Activated naive CD4-positive, alpha-beta T cell treated with anti-CD3 and anti-CD28 coated beads, Interleukin-2, amount 50 U/mL, for 24 hours (primary cell): Measurements from ENCODE around the gene ACBD6.
"Not testable (repeated sequence)": the region's sequence is repeated elsewhere in the genome, so short reads cannot be mapped to it uniquely, and the experiment has no call there.

ENCODE experiments used
- H3K27ac Mint-ChIP-seq: one replicate; pipeline ENCODE4 v1.8.0; 2021; ENCODE audit warnings: mild to moderate bottlenecking, mixed read lengths
- H3K27me3 Mint-ChIP-seq: one replicate; pipeline ENCODE4 v1.8.0; 2021; ENCODE audit warnings: mixed read lengths
- H3K36me3 Mint-ChIP-seq: one replicate; pipeline ENCODE4 v1.8.0; 2021; ENCODE audit warnings: mixed read lengths
- H3K4me1 Mint-ChIP-seq: one replicate; pipeline ENCODE4 v1.8.0; 2021; ENCODE audit warnings: mixed read lengths
- H3K4me3 Mint-ChIP-seq: one replicate; pipeline ENCODE4 v1.8.0; 2021; ENCODE audit warnings: mild to moderate bottlenecking, mixed read lengths
- H3K9me3 Mint-ChIP-seq: one replicate; pipeline ENCODE4 v1.8.0; 2021; ENCODE audit warnings: mixed read lengths

ACBD6 gene

DNA sequence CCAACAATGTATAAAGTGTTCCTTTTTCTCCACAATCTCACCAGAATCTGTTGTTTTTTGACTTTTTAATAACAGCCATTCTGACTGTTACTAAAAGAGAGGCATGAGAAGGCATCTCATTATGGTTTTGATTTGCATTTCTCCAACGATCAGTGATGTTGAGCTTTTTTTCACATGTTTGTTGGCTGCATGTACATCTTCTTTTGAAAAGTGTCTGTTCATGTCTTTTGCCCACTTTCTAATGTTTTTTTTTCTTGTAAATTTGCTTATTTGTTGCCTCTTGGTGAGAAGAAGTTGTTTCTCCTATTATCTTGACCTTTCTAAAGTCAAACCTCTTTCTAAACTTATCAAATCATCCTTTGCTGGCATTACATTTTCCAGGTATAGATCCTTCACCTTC is 80.8 kb downstream of the ACBD6 start:
- H3K9me3 Mint-ChIP-seq: peaks cover 5% of the 10 kb centered on the region
- H3K4me1 Mint-ChIP-seq: peaks cover 3% of the 10 kb centered on the region
- H3K27me3 Mint-ChIP-seq: no peaks in the 10 kb centered on the region
- peaks cover 39% of the 10 kb centered on the region for H3K36me3 Mint-ChIP-seq
- H3K27ac Mint-ChIP-seq: no peak overlapping the region
- no peak overlapping the region for H3K4me3 Mint-ChIP-seq

DNA sequence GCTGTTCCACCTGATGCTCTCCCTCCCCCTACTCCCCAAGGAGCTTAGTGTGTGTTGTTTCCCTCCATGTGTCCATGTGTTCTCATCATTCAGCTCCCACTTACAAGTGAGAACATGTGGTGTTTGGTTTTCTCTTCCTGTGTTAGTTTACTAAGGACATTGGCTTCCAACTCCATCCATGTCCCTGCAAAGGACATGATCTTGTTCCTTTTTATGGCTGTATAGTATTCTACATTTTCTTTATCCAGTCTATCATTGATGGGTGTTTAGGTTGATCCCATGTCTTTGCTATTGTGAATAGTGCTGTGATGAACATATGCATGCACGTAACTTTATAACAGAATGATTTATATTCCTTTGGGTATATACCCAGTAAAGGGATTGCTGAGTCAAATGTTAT is 81.2 kb downstream of the ACBD6 start:
- H3K9me3 Mint-ChIP-seq, H3K4me1 Mint-ChIP-seq, H3K27me3 Mint-ChIP-seq, H3K4me3 Mint-ChIP-seq, H3K27ac Mint-ChIP-seq: not testable (repeated sequence)
- peaks cover 41% of the 10 kb centered on the region for H3K36me3 Mint-ChIP-seq

DNA sequence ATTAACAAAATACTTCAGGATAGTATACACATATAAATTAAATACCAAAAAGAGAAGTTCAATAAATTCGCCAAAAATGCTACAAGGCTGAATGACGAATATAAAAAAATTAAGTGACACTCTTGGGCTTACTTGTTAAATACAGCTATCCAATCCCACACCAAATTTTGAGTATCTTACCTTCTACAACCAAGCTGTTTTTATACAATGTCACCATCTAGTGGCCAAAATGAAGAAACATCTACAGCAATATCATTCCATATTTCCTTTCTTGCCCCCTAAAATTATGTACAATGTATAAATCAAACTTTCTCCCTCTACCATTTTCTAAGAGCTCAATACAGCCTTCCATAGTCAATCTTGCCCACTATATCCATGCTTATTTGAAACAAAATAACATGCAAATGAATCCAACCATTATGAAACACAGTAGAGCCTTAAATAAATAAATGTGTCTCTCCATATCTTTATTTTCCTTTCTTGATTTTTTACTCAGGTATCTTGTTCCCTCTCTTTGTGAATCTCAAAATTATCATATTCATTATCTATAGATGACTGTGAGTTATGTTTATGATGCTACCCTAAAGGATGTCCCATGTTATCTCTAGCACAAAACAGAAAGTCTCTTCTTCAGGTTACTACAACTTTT is 86.3 kb downstream of the ACBD6 start:
- no peak overlapping the region for H3K4me3 Mint-ChIP-seq
- no peaks in the 10 kb centered on the region for H3K27me3 Mint-ChIP-seq

DNA sequence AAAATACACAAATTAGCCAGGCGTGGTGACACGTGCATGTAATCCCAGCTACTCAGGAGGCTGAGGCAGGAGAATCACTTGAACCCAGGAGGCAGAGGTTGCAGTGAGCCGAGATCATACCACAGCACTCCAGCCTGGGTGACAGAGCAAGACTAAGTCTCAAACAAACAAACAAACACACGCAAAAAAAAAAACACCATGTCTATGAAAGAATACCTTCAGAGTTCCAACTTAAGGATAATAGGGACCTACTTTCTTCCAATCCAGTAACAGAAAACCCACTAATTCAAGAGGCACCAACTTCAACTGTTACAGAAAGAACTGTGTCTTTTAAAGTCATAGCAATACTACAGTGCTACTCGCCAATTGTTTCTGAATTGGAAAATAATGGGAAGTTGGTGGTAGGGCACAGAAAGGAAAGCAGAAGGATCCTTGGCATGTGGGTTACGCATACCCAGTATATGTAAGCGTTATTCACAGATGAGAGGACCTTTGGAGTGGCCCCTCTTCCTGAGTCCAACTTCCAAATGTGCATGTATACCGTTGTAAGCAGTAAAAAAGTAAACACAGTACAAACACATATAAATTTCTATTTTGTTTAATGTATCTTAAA is 87.0 kb downstream of the ACBD6 start:
- H3K27me3 Mint-ChIP-seq: no peaks in the 10 kb centered on the region
- H3K4me3 Mint-ChIP-seq: no peak overlapping the region
- H3K36me3 Mint-ChIP-seq: peaks cover 34% of the 10 kb centered on the region
- H3K4me1 Mint-ChIP-seq: peaks cover 4% of the 10 kb centered on the region
- H3K9me3 Mint-ChIP-seq: peaks cover 12% of the 10 kb centered on the region
- H3K27ac Mint-ChIP-seq: no peak overlapping the region

More for the DNA sequence above, 86.3 kb downstream of the ACBD6 start:
- H3K36me3 Mint-ChIP-seq: peaks cover 34% of the 10 kb centered on the region
- no peaks in the 10 kb centered on the region for H3K4me1 Mint-ChIP-seq
- H3K27ac Mint-ChIP-seq: no peak overlapping the region
- peaks cover 12% of the 10 kb centered on the region for H3K9me3 Mint-ChIP-seq

DNA sequence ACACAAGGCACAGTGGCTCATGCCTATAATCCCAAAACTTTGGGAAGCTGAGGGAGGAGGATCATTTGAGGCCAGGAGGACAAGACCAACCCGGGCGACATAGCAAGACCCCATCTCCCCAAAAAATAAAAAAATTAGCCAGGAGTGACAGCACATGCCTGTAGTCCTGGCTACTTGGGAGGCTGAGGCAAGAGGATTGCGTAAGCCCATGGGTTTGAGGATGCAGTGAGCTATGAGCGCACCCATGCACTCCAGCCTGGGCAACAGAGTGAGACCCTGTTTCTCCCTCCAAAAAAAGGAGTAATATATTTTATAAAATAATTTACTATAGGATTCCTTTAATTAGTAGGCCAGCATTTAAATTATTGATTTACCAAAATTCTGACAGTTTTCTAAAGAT is 89.8 kb downstream of the ACBD6 start:
- peaks cover 34% of the 10 kb centered on the region for H3K36me3 Mint-ChIP-seq
- no peak overlapping the region for H3K4me3 Mint-ChIP-seq
- H3K4me1 Mint-ChIP-seq: peaks cover 5% of the 10 kb centered on the region
- H3K27ac Mint-ChIP-seq: no peak overlapping the region
- H3K9me3 Mint-ChIP-seq: peaks cover 6% of the 10 kb centered on the region
- H3K27me3 Mint-ChIP-seq: no peaks in the 10 kb centered on the region

DNA sequence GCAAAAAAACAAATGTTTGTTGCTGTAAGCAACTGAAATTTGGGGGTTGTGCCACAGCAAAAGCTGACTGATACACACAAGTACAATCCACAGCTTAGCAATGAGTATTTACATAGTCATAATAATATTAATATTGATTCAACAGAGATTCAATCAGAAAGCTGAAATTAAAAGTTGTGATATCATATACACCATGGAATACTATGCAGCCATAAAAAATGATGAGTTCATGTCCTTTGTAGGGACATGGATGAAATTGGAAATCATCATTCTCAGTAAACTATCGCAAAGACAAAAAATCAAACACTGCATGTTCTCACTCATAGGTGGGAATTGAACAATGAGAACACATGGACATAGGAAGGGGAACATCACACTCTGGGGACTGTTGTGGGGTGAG is 94.2 kb downstream of the ACBD6 start:
- not testable (repeated sequence) for H3K9me3 Mint-ChIP-seq, H3K27me3 Mint-ChIP-seq, H3K27ac Mint-ChIP-seq, H3K4me3 Mint-ChIP-seq
- peaks cover 39% of the 10 kb centered on the region for H3K36me3 Mint-ChIP-seq
- H3K4me1 Mint-ChIP-seq: peaks cover 22% of the 10 kb centered on the region

DNA sequence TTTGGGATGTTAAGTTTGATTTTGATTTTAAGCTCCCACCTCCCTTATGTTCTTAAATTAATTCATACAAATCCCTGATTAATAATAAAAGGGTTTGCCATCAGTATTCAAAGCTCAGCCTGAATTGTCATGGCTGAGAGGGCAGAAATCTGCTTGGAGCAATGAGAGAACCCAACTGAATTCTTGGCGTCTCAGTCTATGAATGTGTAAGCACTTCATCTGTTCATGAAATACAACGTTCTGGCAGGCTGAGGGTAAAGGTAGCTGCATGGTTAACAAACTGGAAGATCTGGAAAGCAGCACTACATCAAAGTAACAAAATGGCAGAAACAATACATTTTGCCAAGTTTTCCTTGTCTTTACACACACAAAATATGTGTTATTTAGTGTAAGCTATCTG is 95.3 kb downstream of the ACBD6 start:
- H3K4me3 Mint-ChIP-seq: no peak overlapping the region
- peaks cover 42% of the 10 kb centered on the region for H3K36me3 Mint-ChIP-seq
- H3K27ac Mint-ChIP-seq: no peak overlapping the region
- H3K9me3 Mint-ChIP-seq: no peaks in the 10 kb centered on the region
- no peaks in the 10 kb centered on the region for H3K27me3 Mint-ChIP-seq
- peaks cover 25% of the 10 kb centered on the region for H3K4me1 Mint-ChIP-seq

DNA sequence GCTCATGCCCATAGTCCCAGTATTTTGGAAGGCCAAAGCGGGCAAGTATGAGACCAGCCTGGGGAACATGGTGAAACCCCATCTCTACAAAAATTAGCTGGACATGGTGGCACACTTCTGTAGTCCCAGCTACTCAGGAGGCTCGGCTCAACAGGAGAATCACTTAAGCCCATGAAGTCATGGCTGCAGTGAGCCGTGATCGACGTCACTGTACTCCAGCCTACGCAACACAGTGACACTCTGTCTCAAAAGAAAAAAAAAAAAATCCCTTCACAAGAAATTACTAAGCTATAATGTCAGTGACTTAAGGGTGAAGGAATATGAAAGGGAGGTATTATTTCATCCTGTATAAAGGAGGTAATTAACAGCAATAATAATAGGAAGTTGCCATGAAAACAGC is 99.8 kb downstream of the ACBD6 start:
- Mint-ChIP-seq H3K27me3 (no peaks in the 10 kb centered on the region), H3K4me3 (no peak overlapping the region), H3K27ac (no peak overlapping the region), H3K9me3 (no peaks in the 10 kb centered on the region), H3K36me3 (peaks cover 28% of the 10 kb centered on the region), H3K4me1 (peaks cover 23% of the 10 kb centered on the region)

DNA sequence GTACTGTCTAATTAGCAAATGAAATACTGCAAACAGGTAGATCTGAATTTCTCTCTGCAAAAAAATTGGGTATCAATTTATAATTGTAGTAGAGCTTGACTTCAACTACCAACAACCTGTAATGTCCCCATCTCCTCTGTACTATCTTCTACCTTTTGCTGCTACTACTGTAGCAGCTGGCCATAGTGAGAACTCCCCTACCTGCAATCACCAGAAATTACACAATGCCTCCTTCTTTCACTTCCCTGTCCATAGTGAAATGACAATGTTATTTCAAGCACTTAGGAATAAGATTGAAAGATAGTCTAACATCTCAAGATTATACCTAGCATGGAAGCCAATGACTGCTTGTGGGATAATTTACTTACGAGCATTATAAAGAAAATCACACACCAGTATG is 100.4 kb downstream of the ACBD6 start:
- Mint-ChIP-seq H3K9me3 (peaks cover 4% of the 10 kb centered on the region), H3K4me1 (peaks cover 17% of the 10 kb centered on the region), H3K27ac (no peak overlapping the region), H3K4me3 (no peak overlapping the region), H3K36me3 (peaks cover 30% of the 10 kb centered on the region), H3K27me3 (no peaks in the 10 kb centered on the region)

DNA sequence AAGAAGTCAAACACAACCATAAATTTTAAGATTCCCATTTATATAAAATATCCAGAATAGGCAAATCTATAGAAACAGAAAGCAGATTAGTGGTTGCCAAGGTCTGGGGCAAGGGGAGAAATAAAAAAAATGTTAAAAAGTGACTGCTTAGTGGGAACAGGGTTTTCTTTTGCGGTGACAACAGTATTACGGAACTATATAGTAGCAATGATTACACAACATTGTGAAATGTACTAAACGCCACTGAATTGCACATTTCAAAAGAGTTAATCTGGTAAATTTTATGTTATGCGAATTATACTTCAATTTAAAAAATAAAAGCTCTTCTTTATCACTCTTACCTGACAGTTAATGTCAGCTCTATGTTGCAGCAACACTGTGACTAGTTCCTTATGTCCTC is 105.2 kb downstream of the ACBD6 start:
- peaks cover 16% of the 10 kb centered on the region for H3K4me1 Mint-ChIP-seq
- no peak overlapping the region for H3K27ac Mint-ChIP-seq
- peaks cover 45% of the 10 kb centered on the region for H3K36me3 Mint-ChIP-seq
- no peaks in the 10 kb centered on the region for H3K27me3 Mint-ChIP-seq
- H3K9me3 Mint-ChIP-seq: peaks cover 23% of the 10 kb centered on the region
- no peak overlapping the region for H3K4me3 Mint-ChIP-seq

DNA sequence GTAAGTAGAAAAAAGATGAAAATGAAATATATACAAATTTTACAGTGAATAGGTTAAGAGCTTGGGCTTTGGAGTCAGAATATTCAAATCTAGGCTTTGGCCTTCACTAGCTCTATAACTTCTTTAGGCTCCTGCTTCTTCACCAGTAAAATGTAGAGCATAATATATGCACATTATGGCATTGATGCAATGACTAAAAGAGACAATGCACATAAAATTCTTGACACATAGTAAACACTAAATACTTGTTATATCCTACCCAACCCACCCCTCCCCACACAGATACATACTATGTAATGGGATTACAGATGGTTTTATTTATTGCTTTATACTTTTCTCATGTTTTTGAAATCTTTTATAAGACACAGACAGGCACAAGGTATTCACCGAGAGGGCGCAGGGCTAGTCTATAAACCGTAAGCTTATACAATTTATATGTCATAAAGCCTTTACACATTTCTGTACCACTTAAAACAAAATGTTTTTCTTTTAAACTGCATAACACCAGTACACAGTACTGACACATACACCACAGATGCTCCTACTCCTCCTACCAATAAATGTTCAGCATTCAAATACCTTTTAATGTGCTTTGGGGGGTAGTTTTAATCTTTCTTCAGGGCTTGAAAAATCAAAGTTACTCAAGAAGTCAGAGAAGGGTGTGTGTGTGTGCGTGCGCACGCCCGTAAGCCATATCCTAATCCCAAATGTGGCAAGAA is 109.8 kb downstream of the ACBD6 start:
- H3K36me3 Mint-ChIP-seq: peaks cover 61% of the 10 kb centered on the region
- H3K4me1 Mint-ChIP-seq: peaks cover 16% of the 10 kb centered on the region
- H3K9me3 Mint-ChIP-seq: peaks cover 23% of the 10 kb centered on the region
- no peaks in the 10 kb centered on the region for H3K27me3 Mint-ChIP-seq
- no peak overlapping the region for H3K4me3 Mint-ChIP-seq
- no peak overlapping the region for H3K27ac Mint-ChIP-seq

DNA sequence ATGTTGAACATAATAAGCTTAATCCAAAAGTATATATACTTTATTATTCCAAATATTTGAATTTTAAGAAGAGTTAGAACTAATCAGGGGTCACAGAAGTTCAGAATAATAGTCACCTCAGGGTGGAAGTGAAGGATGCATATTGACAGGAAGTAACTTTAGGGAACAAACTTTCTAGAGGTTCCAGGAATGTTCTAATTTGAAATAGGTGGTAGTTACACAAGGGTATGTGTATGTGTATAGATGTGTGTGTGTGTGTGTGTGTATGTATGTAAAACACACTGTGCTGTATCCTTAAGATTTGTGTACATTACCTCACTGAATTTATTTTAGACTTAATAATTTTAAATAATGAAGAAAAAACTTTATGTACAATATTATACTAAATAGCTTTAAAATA is 110.4 kb downstream of the ACBD6 start:
- Mint-ChIP-seq H3K36me3 (peaks cover 56% of the 10 kb centered on the region), H3K27ac (no peak overlapping the region), H3K27me3 (no peaks in the 10 kb centered on the region), H3K4me3 (no peak overlapping the region), H3K4me1 (peaks cover 16% of the 10 kb centered on the region), H3K9me3 (peaks cover 19% of the 10 kb centered on the region)

DNA sequence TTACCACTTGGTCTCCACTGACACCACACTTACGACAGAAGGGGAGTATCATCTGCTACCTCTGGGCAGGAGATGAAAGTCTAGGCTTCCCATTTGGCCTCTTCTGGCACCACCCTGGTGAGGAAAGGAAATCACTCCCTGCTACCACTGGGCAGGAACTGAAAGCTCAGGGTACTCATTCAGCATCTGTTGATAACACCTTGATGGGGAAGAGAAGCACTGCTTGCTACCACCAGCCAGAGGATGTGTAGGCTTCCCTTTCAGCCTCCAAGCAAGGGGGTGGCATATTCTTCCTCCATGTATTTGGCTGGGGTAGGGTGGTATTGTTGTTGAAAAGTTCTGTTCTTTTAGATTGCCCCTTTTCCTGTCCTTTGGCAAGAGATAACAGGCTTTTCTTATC is 115.0 kb downstream of the ACBD6 start:
- H3K27ac Mint-ChIP-seq: no peak overlapping the region
- H3K4me1 Mint-ChIP-seq: peaks cover 14% of the 10 kb centered on the region
- peaks cover 50% of the 10 kb centered on the region for H3K36me3 Mint-ChIP-seq
- no peaks in the 10 kb centered on the region for H3K27me3 Mint-ChIP-seq
- peaks cover 23% of the 10 kb centered on the region for H3K9me3 Mint-ChIP-seq
- H3K4me3 Mint-ChIP-seq: no peak overlapping the region

DNA sequence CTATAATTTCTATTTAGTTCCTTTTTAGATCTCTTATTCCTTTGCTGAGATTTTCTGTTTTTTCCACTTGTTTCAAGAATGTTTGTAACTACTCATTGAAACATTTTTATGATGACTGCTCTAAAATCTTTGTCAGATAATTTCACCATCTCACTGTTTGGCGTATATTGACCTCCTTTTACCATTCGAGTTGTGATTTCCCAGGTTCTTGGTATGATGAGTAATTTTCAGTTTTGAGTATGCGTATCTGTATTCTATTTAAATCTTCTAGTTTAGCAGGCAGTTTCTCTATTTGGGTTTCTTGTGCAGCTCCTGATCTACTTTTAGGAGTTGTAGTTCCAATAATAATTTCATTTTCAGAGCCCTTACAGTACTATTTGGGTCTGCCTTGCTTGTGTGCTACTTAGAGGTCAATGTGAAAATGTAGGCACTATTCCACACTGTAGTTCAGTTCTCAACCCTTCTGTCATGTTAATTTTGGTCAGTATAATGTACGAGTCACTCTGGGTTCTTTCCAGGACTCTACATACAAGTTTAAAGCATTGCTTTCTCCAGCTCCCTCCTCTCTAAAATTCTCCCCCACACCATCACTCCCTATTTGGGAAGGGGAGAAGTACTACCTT is 115.5 kb downstream of the ACBD6 start:
- Mint-ChIP-seq H3K9me3 (peaks cover 23% of the 10 kb centered on the region), H3K36me3 (peaks cover 52% of the 10 kb centered on the region), H3K27ac (no peak overlapping the region)

DNA sequence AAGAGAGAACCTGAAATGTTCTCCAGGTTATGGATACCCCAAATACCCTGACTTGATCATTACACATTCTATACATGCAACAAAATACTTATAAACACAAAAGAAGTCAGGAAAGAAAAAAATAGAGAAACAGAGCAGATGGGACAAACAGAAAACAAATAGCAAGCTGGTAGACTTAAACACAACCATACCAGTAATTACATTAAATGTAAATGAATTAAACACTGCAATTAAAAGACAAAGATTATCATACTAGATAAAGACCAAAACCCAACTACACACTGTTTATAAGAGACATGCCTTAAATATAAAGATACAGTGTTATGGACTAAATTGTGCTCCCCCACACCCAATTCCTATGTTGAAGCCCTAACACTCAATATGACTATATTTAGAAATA is 117.2 kb downstream of the ACBD6 start:
- Mint-ChIP-seq H3K4me1 (peaks cover 30% of the 10 kb centered on the region), H3K4me3 (no peak overlapping the region), H3K9me3 (peaks cover 23% of the 10 kb centered on the region), H3K36me3 (peaks cover 40% of the 10 kb centered on the region), H3K27ac (no peak overlapping the region), H3K27me3 (no peaks in the 10 kb centered on the region)

More for the DNA sequence above, 115.5 kb downstream of the ACBD6 start:
- Mint-ChIP-seq H3K4me3 (no peak overlapping the region), H3K27me3 (no peaks in the 10 kb centered on the region), H3K4me1 (peaks cover 19% of the 10 kb centered on the region)
